Measurements from ENCODE around the gene CABP2. TPM values are rescaled to one million over a fixed set of nuclear protein-coding genes. Genes with fewer than 3 reads are reported as not detected.
"Not testable (repeated sequence)": the region's sequence is repeated elsewhere in the genome, so short reads cannot be mapped to it uniquely, and the experiment has no call there.

CABP2 gene
- polyA plus RNA-seq, 1 experiment, result not detected

DNA sequence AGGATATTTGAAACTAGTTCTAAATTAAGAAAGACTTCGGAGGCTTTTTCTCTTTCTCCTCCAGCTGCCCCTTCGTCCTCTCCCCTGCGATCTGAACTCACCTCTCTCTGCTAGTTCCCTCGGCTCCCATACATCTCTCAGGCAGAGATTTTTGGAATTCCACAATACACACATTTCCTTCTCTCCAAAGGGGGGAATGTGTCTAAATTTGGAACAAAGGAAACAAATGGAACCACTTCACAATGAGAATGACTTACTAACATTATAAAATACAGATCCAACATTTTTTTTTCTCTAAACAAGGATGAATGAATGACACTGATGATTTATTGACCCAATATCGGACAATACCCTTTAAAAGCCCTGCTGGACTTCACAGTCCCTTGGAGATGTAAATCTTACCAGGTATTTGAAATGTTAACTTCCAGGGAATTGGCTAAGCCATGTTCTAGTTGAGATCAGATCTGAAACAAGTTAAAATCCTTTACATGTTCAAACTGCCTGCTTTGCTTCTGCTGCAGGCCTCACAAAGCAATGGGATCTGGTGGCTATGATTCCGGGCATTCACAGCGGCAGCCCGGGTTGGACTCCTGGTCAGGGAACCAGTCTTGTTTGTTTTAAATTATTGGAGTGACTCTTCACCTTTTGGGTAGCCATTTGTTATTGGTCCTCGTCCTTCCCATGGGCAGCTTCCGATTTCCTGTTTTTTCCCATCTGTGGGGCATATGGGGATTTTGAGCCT, 39.9 kb upstream of the CABP2 start:
- no peak overlapping the region for H3K4me3 ChIP-seq (ENCODE audit: low read depth, low read length)
- no peak for DNase-seq (ENCODE audit: low read depth)
- TF ChIP-seq, protein P1, sequence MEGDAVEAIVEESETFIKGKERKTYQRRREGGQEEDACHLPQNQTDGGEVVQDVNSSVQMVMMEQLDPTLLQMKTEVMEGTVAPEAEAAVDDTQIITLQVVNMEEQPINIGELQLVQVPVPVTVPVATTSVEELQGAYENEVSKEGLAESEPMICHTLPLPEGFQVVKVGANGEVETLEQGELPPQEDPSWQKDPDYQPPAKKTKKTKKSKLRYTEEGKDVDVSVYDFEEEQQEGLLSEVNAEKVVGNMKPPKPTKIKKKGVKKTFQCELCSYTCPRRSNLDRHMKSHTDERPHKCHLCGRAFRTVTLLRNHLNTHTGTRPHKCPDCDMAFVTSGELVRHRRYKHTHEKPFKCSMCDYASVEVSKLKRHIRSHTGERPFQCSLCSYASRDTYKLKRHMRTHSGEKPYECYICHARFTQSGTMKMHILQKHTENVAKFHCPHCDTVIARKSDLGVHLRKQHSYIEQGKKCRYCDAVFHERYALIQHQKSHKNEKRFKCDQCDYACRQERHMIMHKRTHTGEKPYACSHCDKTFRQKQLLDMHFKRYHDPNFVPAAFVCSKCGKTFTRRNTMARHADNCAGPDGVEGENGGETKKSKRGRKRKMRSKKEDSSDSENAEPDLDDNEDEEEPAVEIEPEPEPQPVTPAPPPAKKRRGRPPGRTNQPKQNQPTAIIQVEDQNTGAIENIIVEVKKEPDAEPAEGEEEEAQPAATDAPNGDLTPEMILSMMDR (IDR thresholded peaks at IDR 0.05; ENCODE audit: insufficient read depth, low read depth, low read length), result no peak
- ChIA-PET CTCF (interaction anchor here (1.1 to 3.1 kb wide), 4 partner anchors 10 to 58 kb away, joined by 3 to 20 read pairs (median 4); partner anchors contain the start of gene PITPNM1), POLR2A (no interaction called here)
- H3K36me3 ChIP-seq (ENCODE audit: control insufficient read depth, insufficient read depth, low read length), result no peaks in the 10 kb centered on the region
- H3K27me3 ChIP-seq (ENCODE audit: control insufficient read depth, insufficient read depth, low read length), result no peaks in the 10 kb centered on the region; the same call in 1 of the 2 replicates

DNA sequence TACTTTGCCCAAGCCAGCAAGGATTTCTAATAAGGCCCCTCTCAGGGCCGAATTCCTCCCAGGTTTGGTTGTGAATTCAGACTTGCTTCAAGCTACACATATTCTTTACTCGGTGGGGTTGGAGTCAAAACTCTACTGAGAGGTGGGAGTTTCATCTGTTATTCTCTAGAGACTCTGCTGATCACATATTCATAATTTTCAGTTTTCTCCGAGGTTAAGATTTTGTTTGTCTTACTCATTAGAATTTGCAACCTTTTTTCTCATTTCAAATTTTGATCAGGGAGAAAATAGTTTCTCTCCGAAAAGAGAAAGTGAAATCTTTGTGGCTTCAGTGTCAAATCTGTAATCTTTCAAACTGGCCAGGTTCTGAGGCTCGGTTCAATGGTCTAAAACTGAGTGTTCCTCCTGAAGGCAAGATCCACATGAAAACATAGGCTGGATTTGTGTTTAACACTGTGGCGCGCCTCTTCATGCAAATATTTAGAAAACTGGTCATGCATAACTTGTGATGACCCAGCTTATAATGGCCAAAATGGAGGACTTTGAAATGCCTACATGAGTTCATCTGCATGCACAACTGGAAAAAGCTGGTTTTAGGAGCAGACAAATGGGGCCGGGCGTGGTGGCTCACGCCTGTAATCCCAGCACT, 38.8 kb upstream of the CABP2 start:
- Histone ChIP-seq H3K27me3 (ENCODE audit: control insufficient read depth, insufficient read depth, low read length) (no peaks in the 10 kb centered on the region; the same call in 1 of the 2 replicates), H3K36me3 (ENCODE audit: control insufficient read depth, insufficient read depth, low read length) (no peaks in the 10 kb centered on the region), H3K4me3 (ENCODE audit: low read depth, low read length) (no peak overlapping the region)
- DNase-seq (ENCODE audit: low read depth), result no peak
- TF ChIP-seq, protein P1 (IDR thresholded peaks at IDR 0.05; ENCODE audit: insufficient read depth, low read depth, low read length), result no peak
- POLR2A ChIA-PET, result no interaction called here
- CTCF ChIA-PET, result interaction anchor here (3.1 kb wide), 1 partner anchor 11 kb away, joined by 20 read pairs; no protein-coding TSS in a partner anchor

DNA sequence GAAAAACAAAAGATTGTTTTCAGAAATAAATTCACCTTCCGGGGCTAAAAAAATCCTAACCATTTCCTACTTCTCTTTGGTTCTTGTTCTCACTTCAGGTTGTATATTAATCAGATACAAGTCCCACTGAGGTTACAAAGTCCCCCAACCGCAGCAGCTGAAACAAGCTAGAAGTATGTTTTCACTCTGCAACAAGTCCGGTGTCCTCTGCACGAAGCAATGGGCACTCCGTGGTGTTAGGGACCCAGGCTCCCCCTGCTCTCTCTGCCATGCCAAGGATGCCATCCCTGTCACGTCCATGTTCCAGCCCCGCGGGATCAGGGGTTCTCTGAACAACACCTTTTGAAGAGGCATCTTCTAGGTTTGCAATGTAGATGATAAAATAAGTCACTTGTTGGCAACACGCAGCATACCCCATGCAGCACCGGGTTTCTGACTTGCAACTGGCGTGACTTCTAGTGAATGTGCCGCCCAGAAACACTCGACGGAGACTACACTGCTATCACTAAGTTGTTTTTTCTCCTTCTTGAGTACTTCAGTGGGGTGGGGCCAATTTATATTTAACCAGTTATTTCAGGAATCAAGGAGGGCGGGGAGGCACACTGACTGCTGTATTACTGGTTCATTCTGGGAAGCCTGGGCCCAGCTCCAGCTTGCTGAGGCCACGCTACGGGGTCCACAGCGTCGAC, 35.0 kb upstream of the CABP2 start:
- no peak for DNase-seq (ENCODE audit: low read depth)
- TF ChIP-seq, protein P1 (IDR thresholded peaks at IDR 0.05; ENCODE audit: insufficient read depth, low read depth, low read length), result no peak
- ChIA-PET POLR2A (interaction anchor here (0.6 kb wide), 1 partner anchor 815 kb away, joined by 3 read pairs; no protein-coding TSS in a partner anchor), CTCF (interaction anchor here (0.8 kb wide), 1 partner anchor 162 kb away, joined by 3 read pairs; no protein-coding TSS in a partner anchor)
- no peaks in the 10 kb centered on the region for H3K27me3 ChIP-seq (ENCODE audit: control insufficient read depth, insufficient read depth, low read length)
- no peaks in the 10 kb centered on the region for H3K36me3 ChIP-seq (ENCODE audit: control insufficient read depth, insufficient read depth, low read length)
- H3K4me3 ChIP-seq (ENCODE audit: low read depth, low read length), result no peak overlapping the region

DNA sequence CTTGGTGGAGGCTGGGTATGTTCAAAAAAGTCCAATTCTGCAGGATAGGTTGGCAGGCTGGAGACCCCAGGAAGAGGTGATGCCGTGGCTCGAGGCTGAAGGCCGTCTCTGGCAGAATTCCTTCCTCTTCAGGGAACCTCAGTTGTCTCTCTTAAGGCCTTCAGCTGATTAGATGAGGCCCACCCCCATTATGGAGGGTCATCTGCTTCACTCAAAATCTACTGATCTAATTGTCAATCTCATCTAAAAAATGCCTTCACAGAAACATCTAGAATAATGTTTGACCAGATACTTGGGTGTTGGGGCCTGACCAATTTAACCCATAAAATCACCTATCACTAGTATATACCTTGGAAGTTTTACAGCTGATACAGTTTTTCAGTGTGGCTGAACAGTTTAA, 33.0 kb upstream of the CABP2 start:
- Histone ChIP-seq H3K36me3 (ENCODE audit: control insufficient read depth, insufficient read depth, low read length) (no peaks in the 10 kb centered on the region), H3K27me3 (ENCODE audit: control insufficient read depth, insufficient read depth, low read length) (no peaks in the 10 kb centered on the region), H3K4me3 (ENCODE audit: low read depth, low read length) (no peak overlapping the region)
- TF ChIP-seq, protein P1 (IDR thresholded peaks at IDR 0.05; ENCODE audit: insufficient read depth, low read depth, low read length), result no peak
- ChIA-PET POLR2A (no interaction called here), CTCF (interaction anchor here (1.2 kb wide), 1 partner anchor 11 kb away, joined by 3 read pairs; no protein-coding TSS in a partner anchor)
- DNase-seq (ENCODE audit: low read depth), result no peak

DNA sequence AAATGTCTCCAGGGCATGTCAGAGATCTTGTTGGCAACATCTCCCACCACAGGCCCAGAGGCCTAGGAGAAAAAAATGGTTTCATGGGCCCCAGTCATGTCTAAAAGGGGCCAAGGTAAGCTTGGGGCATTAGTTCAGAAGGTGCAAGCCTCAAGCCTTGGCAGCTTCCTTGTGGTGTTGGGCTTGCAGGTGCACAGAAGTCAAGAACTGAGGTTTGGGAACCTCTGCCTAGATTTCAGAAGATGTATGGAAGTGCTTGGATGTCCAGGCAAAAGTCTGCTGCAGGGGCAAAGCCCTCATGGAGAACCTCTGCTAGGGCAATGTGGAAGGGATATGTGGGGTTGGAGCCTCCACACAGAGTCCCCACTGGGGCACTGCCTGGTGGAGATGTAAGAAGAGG, 28.5 kb upstream of the CABP2 start:
- POLR2A ChIA-PET; DNase-seq (ENCODE audit: low read depth); H3K4me3 ChIP-seq (ENCODE audit: low read depth, low read length); H3K36me3 ChIP-seq (ENCODE audit: control insufficient read depth, insufficient read depth, low read length); H3K27me3 ChIP-seq (ENCODE audit: control insufficient read depth, insufficient read depth, low read length): not testable (repeated sequence)
- CTCF ChIA-PET, result interaction anchor here (0.6 to 0.8 kb wide), 2 partner anchors 21 to 46 kb away, joined by 3 to 4 read pairs; partner anchors contain the start of gene PITPNM1

All from BJ (cell line).